DOHH2 (cell line): Measurements from ENCODE around the gene ABLIM2.

Experiments used
- H3F3A ChIP-seq: fragments of 200-600 bp; sonication (generic), shearing (Covaris generic); 2 replicates; pipeline ENCODE4 v1.6.0; 2016; ENCODE audit warnings: antibody characterized with exemption, mild to moderate bottlenecking; ENCODE audit not compliant: control insufficient read depth, insufficient read depth
- H3K27ac ChIP-seq: fragments of 200-600 bp; sonication (generic); 2 replicates; pipeline ENCODE4 v1.5.1; 2014; ENCODE audit warnings: low read depth, mild to moderate bottlenecking, low read length, moderate library complexity
- H3K27me3 ChIP-seq: fragments of 200-600 bp; sonication (generic); 2 replicates; pipeline ENCODE4 v1.6.1; 2014; ENCODE audit warnings: mild to moderate bottlenecking, low read length, mixed read lengths; ENCODE audit not compliant: control insufficient read depth
- H3K36me3 ChIP-seq: fragments of 200-600 bp; sonication (generic); 2 replicates; pipeline ENCODE4 v1.6.1; 2014; ENCODE audit warnings: mild to moderate bottlenecking, low read length, moderate library complexity, mixed read lengths; ENCODE audit not compliant: control insufficient read depth
- H3K4me1 ChIP-seq: fragments of 200-600 bp; sonication (generic); 2 replicates; pipeline ENCODE4 v1.6.1; 2014; ENCODE audit warnings: mild to moderate bottlenecking, low read length, mixed read lengths; ENCODE audit not compliant: control insufficient read depth
- H3K4me2 ChIP-seq: fragments of 200-600 bp; sonication (generic); 2 replicates; pipeline ENCODE4 v1.6.0; 2014; ENCODE audit warnings: mild to moderate bottlenecking, low read length, moderate library complexity
- H3K4me3 ChIP-seq: fragments of 200-600 bp; sonication (generic); 2 replicates; pipeline ENCODE4 v1.5.1; 2014; ENCODE audit warnings: mild to moderate bottlenecking, low read length, mixed read lengths
- H3K79me2 ChIP-seq: fragments of 200-600 bp; sonication (generic); 2 replicates; pipeline ENCODE4 v1.6.1; 2014; ENCODE audit warnings: mild to moderate bottlenecking, low read length, mixed read lengths; ENCODE audit not compliant: control insufficient read depth
- H3K9me2 ChIP-seq: fragments of 200-600 bp; sonication (generic); replicated peaks from 2 replicates; pipeline ENCODE4 v1.6.1; 2014; ENCODE audit warnings: mild to moderate bottlenecking, low read length, mixed read lengths; ENCODE audit not compliant: control insufficient read depth
- H3K9me3 ChIP-seq: fragments of 200-600 bp; sonication (generic); 2 replicates; pipeline ENCODE4 v1.6.1; 2014; ENCODE audit warnings: antibody characterized with exemption, low read length, mixed read lengths; ENCODE audit not compliant: control insufficient read depth, insufficient read depth
- H4K20me1 ChIP-seq: fragments of 200-600 bp; sonication (generic); 2 replicates; pipeline ENCODE4 v1.6.0; 2014; ENCODE audit warnings: low read depth, mild to moderate bottlenecking, antibody characterized with exemption, low read length, moderate library complexity; ENCODE audit not compliant: control insufficient read depth, insufficient read depth
- EZH2phosphoT487 ChIP-seq: fragments of 200-600 bp; sonication (generic); IDR thresholded peaks from 2 replicates; pipeline ENCODE4 v1.6.1; 2017; ENCODE audit warnings: borderline replicate concordance, mild to moderate bottlenecking, antibody characterized with exemption, low read length, moderate library complexity, mixed read lengths
- TF ChIP-seq, protein P1 (sequence below): fragments of 200-600 bp; sonication (generic); IDR thresholded peaks from one replicate; pipeline ENCODE4 v1.5.1; 2014; ENCODE audit warnings: antibody characterized with exemption, mild to moderate bottlenecking, low read depth, low read length; ENCODE audit not compliant: poor library complexity, severe bottlenecking

The ABLIM2 gene

GRCh38 chr4:7979652-7979968 is 179.0 kb downstream of the ABLIM2 start:
- H3K79me2 ChIP-seq = no peaks in the 10 kb centered on the region
- H3K4me1 ChIP-seq = no peaks in the 10 kb centered on the region
- no peak overlapping the region for H3K4me3 ChIP-seq
- H3K27ac ChIP-seq = no peak overlapping the region
- H3K4me2 ChIP-seq = no peak overlapping the region
- no peaks in the 10 kb centered on the region for H4K20me1 ChIP-seq
- H3K9me2 ChIP-seq = no peaks in the 10 kb centered on the region
- no peaks in the 10 kb centered on the region for H3F3A ChIP-seq
- TF ChIP-seq, protein P1, sequence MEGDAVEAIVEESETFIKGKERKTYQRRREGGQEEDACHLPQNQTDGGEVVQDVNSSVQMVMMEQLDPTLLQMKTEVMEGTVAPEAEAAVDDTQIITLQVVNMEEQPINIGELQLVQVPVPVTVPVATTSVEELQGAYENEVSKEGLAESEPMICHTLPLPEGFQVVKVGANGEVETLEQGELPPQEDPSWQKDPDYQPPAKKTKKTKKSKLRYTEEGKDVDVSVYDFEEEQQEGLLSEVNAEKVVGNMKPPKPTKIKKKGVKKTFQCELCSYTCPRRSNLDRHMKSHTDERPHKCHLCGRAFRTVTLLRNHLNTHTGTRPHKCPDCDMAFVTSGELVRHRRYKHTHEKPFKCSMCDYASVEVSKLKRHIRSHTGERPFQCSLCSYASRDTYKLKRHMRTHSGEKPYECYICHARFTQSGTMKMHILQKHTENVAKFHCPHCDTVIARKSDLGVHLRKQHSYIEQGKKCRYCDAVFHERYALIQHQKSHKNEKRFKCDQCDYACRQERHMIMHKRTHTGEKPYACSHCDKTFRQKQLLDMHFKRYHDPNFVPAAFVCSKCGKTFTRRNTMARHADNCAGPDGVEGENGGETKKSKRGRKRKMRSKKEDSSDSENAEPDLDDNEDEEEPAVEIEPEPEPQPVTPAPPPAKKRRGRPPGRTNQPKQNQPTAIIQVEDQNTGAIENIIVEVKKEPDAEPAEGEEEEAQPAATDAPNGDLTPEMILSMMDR = no peak
- no peak for TF ChIP-seq EZH2phosphoT487
- H3K27me3 ChIP-seq = peaks cover 19% of the 10 kb centered on the region
- no peaks in the 10 kb centered on the region for H3K9me3 ChIP-seq
- H3K36me3 ChIP-seq = no peaks in the 10 kb centered on the region

GRCh38 chr4:7978907-7979651 is 179.5 kb downstream of the ABLIM2 start:
- H3K4me1 ChIP-seq = no peaks in the 10 kb centered on the region
- no peaks in the 10 kb centered on the region for H3K79me2 ChIP-seq
- H3F3A ChIP-seq = no peaks in the 10 kb centered on the region
- peaks cover 19% of the 10 kb centered on the region for H3K27me3 ChIP-seq
- no peak overlapping the region for H3K4me2 ChIP-seq
- no peaks in the 10 kb centered on the region for H3K36me3 ChIP-seq
- no peaks in the 10 kb centered on the region for H4K20me1 ChIP-seq
- H3K4me3 ChIP-seq = no peak overlapping the region
- H3K9me2 ChIP-seq = no peaks in the 10 kb centered on the region
- no peak overlapping the region for H3K27ac ChIP-seq
- no peaks in the 10 kb centered on the region for H3K9me3 ChIP-seq
- TF ChIP-seq EZH2phosphoT487 = no peak
- TF ChIP-seq, protein P1 = no peak

GRCh38 chr4:7978489-7978888 is 180.1 kb downstream of the ABLIM2 start:
- Histone ChIP-seq H3K4me2 (no peak overlapping the region), H3K27me3 (peaks cover 22% of the 10 kb centered on the region), H3K36me3 (no peaks in the 10 kb centered on the region), H3K4me3 (no peak overlapping the region), H3F3A (no peaks in the 10 kb centered on the region), H3K79me2 (no peaks in the 10 kb centered on the region), H3K9me3 (no peaks in the 10 kb centered on the region), H3K27ac (no peak overlapping the region), H3K9me2 (no peaks in the 10 kb centered on the region), H4K20me1 (no peaks in the 10 kb centered on the region), H3K4me1 (no peaks in the 10 kb centered on the region)
- TF ChIP-seq, protein P1 = no peak
- no peak for TF ChIP-seq EZH2phosphoT487
